Natural killer cell (primary cell): Measurements from ENCODE around the gene ADGRD1. TPM values are rescaled to one million over a fixed set of nuclear protein-coding genes. Genes with fewer than 3 reads are reported as not detected.

ENCODE experiments used
- ATAC-seq, 3 donors: fragments of 150-1000 bp in 2 of 3; fragments of 200-7000 bp in 1 of 3; cut with Tn5 transposase; 1 replicate in 1 of 3; 2 replicates in 2 of 3; pipeline ENCODE4 v1.10.0; 2021; ENCODE audit warnings: mild to moderate bottlenecking in 2 of 3, moderate library complexity in 2 of 3
- DNase-seq, 2 donors: peaks; one replicate each; pipeline versions ENCODE4 v3.0.0 to v3.0.0-alpha.2; 2013 to 2021; ENCODE audit warnings: mixed read lengths in 1 of 2
- H3K27ac ChIP-seq: one replicate; pipeline ENCODE4 v1.5.1; 2013; ENCODE audit warnings: mild to moderate bottlenecking, low read length
- H3K27me3 ChIP-seq: one replicate; pipeline ENCODE4 v1.6.1; 2013; ENCODE audit warnings: low read length; ENCODE audit not compliant: control insufficient read depth, insufficient read depth
- H3K36me3 ChIP-seq: one replicate; pipeline ENCODE4 v1.6.1; 2013; ENCODE audit warnings: low read length; ENCODE audit not compliant: control insufficient read depth, insufficient read depth
- H3K4me1 ChIP-seq: one replicate; pipeline ENCODE4 v1.6.1; 2013; ENCODE audit warnings: low read length; ENCODE audit not compliant: control insufficient read depth, insufficient read depth
- H3K4me3 ChIP-seq: one replicate; pipeline ENCODE4 v1.5.1; 2013; ENCODE audit warnings: low read length
- H3K9me3 ChIP-seq: one replicate; pipeline ENCODE4 v1.6.1; 2013; ENCODE audit warnings: low read length; ENCODE audit not compliant: control insufficient read depth, insufficient read depth
- H3K27ac Mint-ChIP-seq, 2 donors: one replicate each; pipeline ENCODE4 v1.8.0; 2022; ENCODE audit warnings: mild to moderate bottlenecking in 2 of 2, mixed read lengths in 2 of 2, moderate library complexity in 1 of 2
- H3K27me3 Mint-ChIP-seq, 2 donors: one replicate each; pipeline ENCODE4 v1.8.0; 2022; ENCODE audit warnings: low read depth in 2 of 2, mixed read lengths in 2 of 2
- H3K36me3 Mint-ChIP-seq: one replicate; pipeline ENCODE4 v1.8.0; 2022; ENCODE audit warnings: mixed read lengths
- H3K4me1 Mint-ChIP-seq, 2 donors: one replicate each; pipeline ENCODE4 v1.8.0; 2022; ENCODE audit warnings: mixed read lengths in 2 of 2
- H3K4me3 Mint-ChIP-seq: one replicate; pipeline ENCODE4 v1.8.0; 2022; ENCODE audit warnings: mild to moderate bottlenecking, moderate library complexity, mixed read lengths
- H3K9me3 Mint-ChIP-seq, 2 donors: one replicate each; pipeline ENCODE4 v1.8.0; 2022; ENCODE audit warnings: mixed read lengths in 2 of 2
- CTCF ChIP-seq: fragments of 200-600 bp; IDR thresholded peaks from one replicate; pipeline ENCODE4 v1.8.0; 2022; ENCODE audit warnings: antibody characterized with exemption
- WGBS: methylation state at CpG from one replicate; pipeline ENCODE4 v1.1.7; 2013; ENCODE audit warnings: missing lambda C conversion rate; ENCODE audit not compliant: insufficient coverage; 5-methylcytosine and 5-hydroxymethylcytosine counted together
- intact Hi-C: fragments of 100-400 bp; cut with micrococcal nuclease; formaldehyde crosslinking; loops from one replicate; pipeline ENCODE4 v1.14.2; 2022
- total RNA-seq, 4 donors: library from RNA; stranded (reverse); fragments of 120-200 nt in 1 of 4; gene quantifications; one replicate each; pipeline versions ENCODE4 v1.2.3 to v1.2.4, GENCODE V29; 2013 to 2022

The ADGRD1 gene
- total RNA-seq, 3 donors from 2014 or later (not counting 1 experiment from before 2014, with no cell fraction given) = 0.50 to 3.9 (median 1.4) TPM

- Mint-ChIP-seq H3K27ac (no peak overlapping the region), H3K4me3 (no peak overlapping the region), H3K4me1 (no peaks in the 10 kb centered on the region), H3K27me3 (peaks cover 0 to 13% of the 10 kb centered on the region in 2 donors), H3K9me3 (no peaks in the 10 kb centered on the region), H3K36me3 (no peaks in the 10 kb centered on the region)
- H3K27ac ChIP-seq = no peak overlapping the region
- H3K9me3 ChIP-seq = no peaks in the 10 kb centered on the region
- H3K4me3 ChIP-seq = no peak overlapping the region
- no peaks in the 10 kb centered on the region for H3K36me3 ChIP-seq
- H3K4me1 ChIP-seq = no peaks in the 10 kb centered on the region
- intact Hi-C loops = no loop called here
- H3K27me3 ChIP-seq = no peaks in the 10 kb centered on the region
- ATAC-seq (no peak), DNase-seq (no peak)
- WGBS = 89% methylated on average over 4 of the region's 4 CpGs
- TF ChIP-seq CTCF = no peak
These were observed 97.4 kb downstream of the ADGRD1 start for GRCh38 chr12:131051155-131051473.

- intact Hi-C loops = no loop called here
- Mint-ChIP-seq H3K4me3 (no peak overlapping the region), H3K27ac (no peak overlapping the region), H3K9me3 (no peaks in the 10 kb centered on the region), H3K27me3 (peaks cover 5 to 20% of the 10 kb centered on the region in 2 donors), H3K4me1 (no peaks in the 10 kb centered on the region), H3K36me3 (no peaks in the 10 kb centered on the region)
- H3K27me3 ChIP-seq = no peaks in the 10 kb centered on the region
- H3K27ac ChIP-seq = no peak overlapping the region
- H3K4me1 ChIP-seq = no peaks in the 10 kb centered on the region
- no peak for DNase-seq
- no peak for ATAC-seq
- no peak overlapping the region for H3K4me3 ChIP-seq
- TF ChIP-seq CTCF = no peak
- no peaks in the 10 kb centered on the region for H3K9me3 ChIP-seq
- WGBS = 85% methylated on average over 15 of the region's 15 CpGs
- H3K36me3 ChIP-seq = no peaks in the 10 kb centered on the region
These were observed 98.5 kb downstream of the ADGRD1 start for GRCh38 chr12:131052063-131052781.

- Mint-ChIP-seq H3K27ac (no peak overlapping the region), H3K36me3 (no peaks in the 10 kb centered on the region), H3K27me3 (peaks cover 8 to 20% of the 10 kb centered on the region in 2 donors), H3K4me3 (no peak overlapping the region), H3K4me1 (no peaks in the 10 kb centered on the region), H3K9me3 (no peaks in the 10 kb centered on the region)
- Histone ChIP-seq H3K36me3 (no peaks in the 10 kb centered on the region), H3K9me3 (no peaks in the 10 kb centered on the region), H3K27me3 (no peaks in the 10 kb centered on the region), H3K4me3 (no peak overlapping the region), H3K4me1 (no peaks in the 10 kb centered on the region), H3K27ac (no peak overlapping the region)
- DNase-seq = no peak
- whole genome bisulfite sequencing = 87% methylated on average over 5 of the region's 5 CpGs
- intact Hi-C loops = no loop called here
- no peak for ATAC-seq
- no peak for TF ChIP-seq CTCF
These were observed 99.2 kb downstream of the ADGRD1 start for GRCh38 chr12:131052929-131053328.

DNA sequence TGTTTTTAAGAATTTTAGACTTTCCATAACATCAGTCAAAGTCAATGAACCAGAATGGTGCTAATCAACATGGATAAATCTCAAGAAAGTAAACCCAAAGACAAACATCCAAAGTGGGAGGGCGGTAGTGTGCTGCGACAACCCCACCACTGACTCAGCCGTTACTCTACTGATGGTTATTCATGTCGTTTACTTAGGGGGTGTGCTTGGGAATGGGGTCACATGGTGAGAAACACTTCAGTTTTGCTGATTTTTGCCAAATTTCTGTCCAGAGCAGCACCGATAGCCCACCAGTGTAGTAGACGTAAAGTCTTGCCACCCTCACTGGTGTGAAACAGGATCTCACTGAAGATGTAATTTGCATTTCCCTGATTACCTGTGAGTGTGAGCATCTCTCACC lies 99.9 kb downstream of the ADGRD1 start:
- Mint-ChIP-seq H3K27ac (no peak overlapping the region), H3K27me3 (peaks cover 8 to 24% of the 10 kb centered on the region in 2 donors)
- TF ChIP-seq CTCF = no peak

More for the DNA sequence above, 99.9 kb downstream of the ADGRD1 start:
- DNase-seq (no peak), ATAC-seq (no peak)
- Histone ChIP-seq H3K4me1 (no peaks in the 10 kb centered on the region), H3K9me3 (no peaks in the 10 kb centered on the region), H3K36me3 (no peaks in the 10 kb centered on the region), H3K27me3 (no peaks in the 10 kb centered on the region), H3K4me3 (no peak overlapping the region), H3K27ac (no peak overlapping the region)
- no peaks in the 10 kb centered on the region for H3K9me3 Mint-ChIP-seq
- no peaks in the 10 kb centered on the region for H3K4me1 Mint-ChIP-seq
- WGBS = 83% methylated on average over 6 of the region's 6 CpGs
- intact Hi-C loops = no loop called here
- no peak overlapping the region for H3K4me3 Mint-ChIP-seq
- H3K36me3 Mint-ChIP-seq = no peaks in the 10 kb centered on the region
